MCF 10A (cell line): ENCODE data around the gene CLMN. TPM values are rescaled to one million over a fixed set of nuclear protein-coding genes. Genes with fewer than 3 reads are reported as not detected.

Experiments used
- BruUV-seq: library from RNA; stranded (reverse); fragments of 400-500 nt; replicated peaks from 2 replicates; lab custom pipeline; 2021; lab: Mats Ljungman, UMichigan
- CTCF ChIA-PET: fragments of 300-600 bp; sonication (Branson Sonifier 250); formaldehyde crosslinking; extraction: SDS; loops from one replicate; lab custom pipeline; 2021; ENCODE audit warnings: antibody characterized with exemption, inconsistent platforms; lab: Yijun Ruan, JAX
- POLR2A ChIA-PET: fragments of 300-600, 350-650 bp; sonication (Branson Sonifier 250); formaldehyde crosslinking; extraction: SDS; loops from one replicate; lab custom pipeline; 2020; ENCODE audit warnings: antibody characterized with exemption, inconsistent platforms; lab: Yijun Ruan, JAX
- DNase-seq: peaks from one replicate; pipeline ENCODE4 v3.0.0-alpha.2; 2018; ENCODE audit not compliant: unreplicated experiment
- H3K27ac Mint-ChIP-seq: one replicate; pipeline ENCODE4 v1.8.0; 2022; ENCODE audit warnings: mild to moderate bottlenecking, low read depth, mixed read lengths; ENCODE audit not compliant: unreplicated experiment
- H3K27me3 Mint-ChIP-seq: one replicate; pipeline ENCODE4 v1.8.0; 2022; ENCODE audit warnings: mixed read lengths; ENCODE audit not compliant: insufficient read depth, unreplicated experiment
- H3K36me3 Mint-ChIP-seq: one replicate; pipeline ENCODE4 v1.8.0; 2022; ENCODE audit warnings: mild to moderate bottlenecking, moderate library complexity, mixed read lengths; ENCODE audit not compliant: insufficient read depth, unreplicated experiment
- H3K4me1 Mint-ChIP-seq: one replicate; pipeline ENCODE4 v1.8.0; 2022; ENCODE audit warnings: mixed read lengths; ENCODE audit not compliant: insufficient read depth, unreplicated experiment
- H3K4me3 Mint-ChIP-seq: one replicate; pipeline ENCODE4 v1.8.0; 2022; ENCODE audit warnings: mild to moderate bottlenecking, moderate library complexity, mixed read lengths; ENCODE audit not compliant: unreplicated experiment
- H3K9me3 Mint-ChIP-seq: one replicate; pipeline ENCODE4 v1.8.0; 2022; ENCODE audit warnings: mixed read lengths; ENCODE audit not compliant: unreplicated experiment
- intact Hi-C: fragments of 100-400 bp; cut with micrococcal nuclease; formaldehyde crosslinking; loops from 2 replicates; pipeline ENCODE4 v1.14.1; 2022
- total RNA-seq: library from RNA; stranded (reverse); gene quantifications from 2 replicates; pipeline ENCODE4 v1.2.3, GENCODE V29; 2022
- TF ChIP-seq, protein P1 (sequence below): fragments of 200-600 bp; IDR thresholded peaks from one replicate; pipeline ENCODE4 v1.8.0; 2022; ENCODE audit warnings: antibody characterized with exemption, mild to moderate bottlenecking; ENCODE audit not compliant: unreplicated experiment

CLMN gene
- total RNA-seq, 1 experiment from 2014 or later, result 17.9 TPM

DNA sequence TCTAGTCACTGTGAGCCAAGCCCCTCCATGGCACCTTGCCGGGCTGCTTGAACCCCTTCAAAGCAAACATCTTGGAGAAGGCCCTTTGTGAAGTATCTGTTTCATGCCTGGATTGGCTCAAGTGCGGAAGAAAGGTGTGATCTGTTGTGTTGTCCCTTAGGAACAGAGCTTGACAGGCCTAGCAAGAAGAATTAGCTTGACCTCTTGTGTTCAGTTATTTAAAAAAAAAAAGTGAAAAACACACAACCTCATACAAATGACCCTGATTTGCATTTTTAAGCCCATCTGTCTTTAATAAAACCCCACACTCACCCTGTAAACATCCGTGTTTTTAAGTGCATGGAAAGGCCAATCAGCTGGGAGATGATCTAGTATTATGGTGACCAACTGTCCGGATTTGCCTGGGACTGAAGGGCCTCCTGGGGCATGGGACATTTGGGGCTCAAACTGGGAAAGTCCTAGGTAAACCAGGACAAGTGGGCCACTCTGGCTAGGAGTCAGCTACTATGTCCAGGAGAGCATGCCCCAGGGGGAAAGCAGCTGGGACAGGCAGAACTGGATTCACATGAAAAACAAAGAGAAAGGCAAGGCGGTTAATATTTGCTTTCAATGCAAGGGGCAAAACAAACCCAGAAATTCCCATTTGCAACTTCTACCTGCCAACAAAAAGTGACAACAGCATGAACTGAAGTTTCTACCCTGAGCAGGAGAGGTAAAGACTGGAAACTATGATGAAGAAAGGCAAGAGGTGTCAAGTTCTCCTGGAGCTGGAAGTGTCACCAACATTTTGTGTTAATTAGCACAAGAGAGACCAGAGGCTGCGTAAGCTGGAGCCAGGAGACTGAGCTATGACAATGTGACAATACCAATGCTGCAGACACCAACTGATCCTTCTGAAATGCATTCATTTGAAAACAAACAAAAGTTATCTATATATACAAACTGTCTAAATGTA lies 78.6 kb downstream of the CLMN start:
- intact Hi-C loops, result no loop called here

DNA sequence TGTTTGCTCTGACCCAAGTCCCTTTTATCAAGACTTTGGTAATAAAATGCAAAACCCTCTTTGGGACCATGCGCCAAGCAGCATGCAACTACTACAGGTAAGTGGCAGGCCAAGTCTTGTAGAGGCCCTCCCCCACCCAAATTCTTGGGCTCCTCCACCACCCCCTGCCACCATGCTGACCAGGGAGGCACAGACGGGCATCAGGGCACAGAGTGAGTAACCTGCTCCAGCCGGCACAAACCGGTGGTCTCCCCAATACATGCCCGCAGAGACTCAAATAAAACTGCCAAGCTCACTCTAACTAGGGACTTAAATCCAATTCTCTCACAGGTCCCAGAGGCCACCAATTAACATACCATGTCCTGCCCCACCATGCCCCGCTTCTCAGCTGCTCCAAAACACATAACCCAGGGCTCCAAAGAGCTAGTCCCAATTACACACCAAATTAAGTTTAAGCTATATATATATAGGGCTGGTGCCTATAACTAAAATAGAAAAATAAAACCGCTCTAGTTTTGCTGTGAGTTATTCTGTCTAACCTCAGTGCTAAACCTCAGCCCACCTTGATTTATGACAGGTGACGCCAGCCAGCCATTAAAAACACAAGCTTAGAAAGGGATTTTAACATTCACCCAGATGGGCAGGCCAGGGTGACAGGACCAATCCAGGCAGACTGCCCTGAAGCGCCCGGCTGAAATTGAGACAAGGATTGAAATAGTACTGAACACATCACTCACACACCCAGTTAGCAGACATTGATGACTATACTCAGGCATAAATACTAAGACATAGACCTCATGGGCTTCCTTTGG lies 81.0 kb downstream of the CLMN start:
- H3K4me3 Mint-ChIP-seq, result no peak overlapping the region
- H3K27me3 Mint-ChIP-seq, result no peaks in the 10 kb centered on the region
- TF ChIP-seq, protein P1, sequence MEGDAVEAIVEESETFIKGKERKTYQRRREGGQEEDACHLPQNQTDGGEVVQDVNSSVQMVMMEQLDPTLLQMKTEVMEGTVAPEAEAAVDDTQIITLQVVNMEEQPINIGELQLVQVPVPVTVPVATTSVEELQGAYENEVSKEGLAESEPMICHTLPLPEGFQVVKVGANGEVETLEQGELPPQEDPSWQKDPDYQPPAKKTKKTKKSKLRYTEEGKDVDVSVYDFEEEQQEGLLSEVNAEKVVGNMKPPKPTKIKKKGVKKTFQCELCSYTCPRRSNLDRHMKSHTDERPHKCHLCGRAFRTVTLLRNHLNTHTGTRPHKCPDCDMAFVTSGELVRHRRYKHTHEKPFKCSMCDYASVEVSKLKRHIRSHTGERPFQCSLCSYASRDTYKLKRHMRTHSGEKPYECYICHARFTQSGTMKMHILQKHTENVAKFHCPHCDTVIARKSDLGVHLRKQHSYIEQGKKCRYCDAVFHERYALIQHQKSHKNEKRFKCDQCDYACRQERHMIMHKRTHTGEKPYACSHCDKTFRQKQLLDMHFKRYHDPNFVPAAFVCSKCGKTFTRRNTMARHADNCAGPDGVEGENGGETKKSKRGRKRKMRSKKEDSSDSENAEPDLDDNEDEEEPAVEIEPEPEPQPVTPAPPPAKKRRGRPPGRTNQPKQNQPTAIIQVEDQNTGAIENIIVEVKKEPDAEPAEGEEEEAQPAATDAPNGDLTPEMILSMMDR, result no peak
- H3K4me1 Mint-ChIP-seq, result peaks cover 4% of the 10 kb centered on the region
- DNase-seq, result no peak
- intact Hi-C loops, result no loop called here
- POLR2A ChIA-PET, result no interaction called here
- peaks cover 10% of the 10 kb centered on the region for H3K36me3 Mint-ChIP-seq
- no peak overlapping the region for H3K27ac Mint-ChIP-seq
- CTCF ChIA-PET, result interaction anchor here (0.6 kb wide), 1 partner anchor 976 kb away, joined by 3 read pairs; no protein-coding TSS in a partner anchor
- BruUV-seq, result no TSS peak
- H3K9me3 Mint-ChIP-seq, result no peaks in the 10 kb centered on the region

More for the DNA sequence above, 78.6 kb downstream of the CLMN start:
- Mint-ChIP-seq H3K4me3 (no peak overlapping the region), H3K27me3 (no peaks in the 10 kb centered on the region), H3K36me3 (peaks cover 10% of the 10 kb centered on the region), H3K4me1 (peaks cover 4% of the 10 kb centered on the region), H3K27ac (no peak overlapping the region), H3K9me3 (peaks cover 12% of the 10 kb centered on the region)
- ChIA-PET POLR2A (interaction anchor here (1.0 kb wide), 1 partner anchor 11 kb away, joined by 3 read pairs; no protein-coding TSS in a partner anchor), CTCF (interaction anchor here (0.6 to 1.7 kb wide), 2 partner anchors 8 to 1465 kb away, joined by 3 to 5 read pairs; no protein-coding TSS in a partner anchor)
- no TSS peak for BruUV-seq
- no peak for DNase-seq
- TF ChIP-seq, protein P1, result no peak

DNA sequence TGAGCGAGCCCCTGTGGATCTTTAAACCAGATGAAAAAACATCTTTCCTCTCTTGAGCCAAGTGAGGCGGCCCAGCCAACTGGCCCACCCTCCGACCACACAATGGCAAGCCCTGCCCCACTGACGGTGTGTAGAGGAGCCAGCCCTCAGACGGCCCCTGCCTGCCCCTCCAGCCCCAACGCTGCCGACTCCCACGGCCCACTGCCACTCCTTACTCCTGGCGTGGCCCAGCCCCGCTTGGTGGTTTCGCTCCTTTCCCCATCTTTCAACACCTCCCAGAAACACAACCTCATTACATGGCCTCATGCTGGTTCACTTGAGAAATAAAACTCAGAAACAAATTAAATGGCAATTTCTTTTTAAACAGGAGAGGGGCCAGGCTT lies 81.8 kb downstream of the CLMN start:
- Mint-ChIP-seq H3K4me3 (no peak overlapping the region), H3K9me3 (no peaks in the 10 kb centered on the region), H3K27ac (no peak overlapping the region), H3K36me3 (peaks cover 10% of the 10 kb centered on the region), H3K4me1 (peaks cover 4% of the 10 kb centered on the region), H3K27me3 (no peaks in the 10 kb centered on the region)
- BruUV-seq, result no TSS peak
- ChIA-PET CTCF (interaction anchor here (0.6 kb wide), 1 partner anchor 975 kb away, joined by 3 read pairs; no protein-coding TSS in a partner anchor), POLR2A (no interaction called here)
- intact Hi-C loops, result no loop called here
- TF ChIP-seq, protein P1, result no peak
- no peak for DNase-seq
